GM12891 (cell line): ENCODE data around the gene NLRP10.
"Not testable (repeated sequence)": the region's sequence is repeated elsewhere in the genome, so short reads cannot be mapped to it uniquely, and the experiment has no call there.

Source experiments
- DNase-seq: peaks from one replicate; pipeline ENCODE4 v3.0.0; 2011; ENCODE audit warnings: low spot score; ENCODE audit not compliant: insufficient read length
- FAIRE-seq: peaks from 2 replicates; lab custom pipeline; 2011; peaks lifted over from hg19 to GRCh38; lab: Jason Lieb, UNC
- PAX5 ChIP-seq: IDR thresholded peaks from 2 replicates; pipeline ENCODE4 v1.6.1; 2011; ENCODE audit warnings: low read length, moderate library complexity, mild to moderate bottlenecking; ENCODE audit not compliant: insufficient read depth, severe bottlenecking
- POLR2A ChIP-seq: IDR thresholded peaks from 2 replicates; pipeline ENCODE4 v1.6.1; 2011; ENCODE audit warnings: low read depth, low read length, control low read depth
- POLR2AphosphoS5 ChIP-seq: IDR thresholded peaks from 2 replicates; pipeline ENCODE4 v1.6.1; 2011; ENCODE audit warnings: low read depth, low read length, control low read depth
- POU2F2 ChIP-seq: IDR thresholded peaks from 2 replicates; pipeline ENCODE4 v1.6.1; 2011; ENCODE audit warnings: low read depth, mild to moderate bottlenecking, control low read depth, low read length, moderate library complexity
- SPI1 ChIP-seq: IDR thresholded peaks from 2 replicates; pipeline ENCODE4 v1.6.1; 2011; ENCODE audit warnings: low read depth, low read length, control low read depth
- TAF1 ChIP-seq: IDR thresholded peaks from 2 replicates; pipeline ENCODE4 v1.6.1; 2011; ENCODE audit warnings: low read depth, low read length, control low read depth

The NLRP10 gene

GRCh38 chr11:8002676-8003075 lies 37.4 kb upstream of the NLRP10 start:
- FAIRE-seq (no peak), DNase-seq (no peak)
- TF ChIP-seq SPI1, result no peak
- TF ChIP-seq POLR2A, result no peak
- no peak for TF ChIP-seq TAF1
- no peak for TF ChIP-seq POLR2AphosphoS5
- TF ChIP-seq POU2F2, result no peak
- no peak for TF ChIP-seq PAX5

- no peak for TF ChIP-seq SPI1
- TF ChIP-seq TAF1, result no peak
- no peak for TF ChIP-seq POLR2A
- TF ChIP-seq POU2F2, result no peak
- no peak for TF ChIP-seq PAX5
- no peak for TF ChIP-seq POLR2AphosphoS5
- no peak for DNase-seq
- no peak for FAIRE-seq
Observed at GRCh38 chr11:8000390-8000789, 35.1 kb upstream of the NLRP10 start.

- DNase-seq (no peak), FAIRE-seq (no peak)
- no peak for TF ChIP-seq PAX5
- 0 out of 2 replicates have a peak, but pooled peaks have one; percentile 17 for TF ChIP-seq POLR2AphosphoS5
Observed at GRCh38 chr11:7999795-8000194, 34.5 kb upstream of the NLRP10 start.

GRCh38 chr11:7994581-7995278 lies 29.5 kb upstream of the NLRP10 start:
- DNase-seq, result no peak
- TF ChIP-seq POLR2A, result no peak
- TF ChIP-seq POLR2AphosphoS5, result no peak
- TF ChIP-seq SPI1, result no peak
- TF ChIP-seq PAX5, result no peak
- no peak for TF ChIP-seq POU2F2
- no peak for TF ChIP-seq TAF1
- no peak for FAIRE-seq

GRCh38 chr11:7987560-7987883 lies 22.3 kb upstream of the NLRP10 start:
- FAIRE-seq, result peak; percentile 26
- not testable (repeated sequence) for DNase-seq

- TF ChIP-seq PAX5, result no peak
- TF ChIP-seq SPI1, result no peak
- peak; percentile 50; the same call in 1 of the 2 replicates for TF ChIP-seq POLR2A
- peak; percentile 39; the same call in 1 of the 2 replicates for TF ChIP-seq POLR2AphosphoS5
- peak; percentile 80 for TF ChIP-seq TAF1
- peak; percentile 92 for TF ChIP-seq POU2F2
- DNase-seq (peak; percentile 77), FAIRE-seq (peak; percentile 97)
Observed at GRCh38 chr11:7986768-7987559, 21.7 kb upstream of the NLRP10 start, which contains the start of gene EIF3F. Gene EIF3F, plus strand, starts transcription at chr11:7987337. Its CDS starts 16 bp downstream, at chr11:7987353.

- no peak for TF ChIP-seq SPI1
- no peak for TF ChIP-seq POLR2A
- TF ChIP-seq PAX5, result no peak
- TF ChIP-seq TAF1, result no peak
- no peak for TF ChIP-seq POLR2AphosphoS5
- TF ChIP-seq POU2F2, result no peak
- no peak for FAIRE-seq
- DNase-seq, result no peak
Observed at GRCh38 chr11:7983832-7984590, 18.8 kb upstream of the NLRP10 start.

- no peak for FAIRE-seq
- DNase-seq, result no peak
Observed at GRCh38 chr11:7982582-7983119, 17.4 kb upstream of the NLRP10 start.

GRCh38 chr11:7981619-7982157 lies 16.4 kb upstream of the NLRP10 start:
- FAIRE-seq (no peak), DNase-seq (no peak)
- TF ChIP-seq POLR2AphosphoS5 (no peak), TAF1 (no peak), SPI1 (no peak), POU2F2 (no peak), PAX5 (no peak), POLR2A (no peak)

More at GRCh38 chr11:7982582-7983119, 17.4 kb upstream of the NLRP10 start:
- no peak for TF ChIP-seq TAF1
- TF ChIP-seq POLR2A, result no peak
- TF ChIP-seq SPI1, result no peak
- TF ChIP-seq PAX5, result no peak
- no peak for TF ChIP-seq POLR2AphosphoS5
- no peak for TF ChIP-seq POU2F2
